Activated CD4-positive, alpha-beta T cell treated with anti-CD3 and anti-CD28 coated beads, Interleukin-2, amount 50 U/mL, for 16 hours (primary cell): ENCODE data around the gene TSPAN31.

ENCODE experiments used
- DNase-seq: peaks from one replicate; pipeline ENCODE4 v3.0.0-alpha.2; 2020

Gene TSPAN31

DNA sequence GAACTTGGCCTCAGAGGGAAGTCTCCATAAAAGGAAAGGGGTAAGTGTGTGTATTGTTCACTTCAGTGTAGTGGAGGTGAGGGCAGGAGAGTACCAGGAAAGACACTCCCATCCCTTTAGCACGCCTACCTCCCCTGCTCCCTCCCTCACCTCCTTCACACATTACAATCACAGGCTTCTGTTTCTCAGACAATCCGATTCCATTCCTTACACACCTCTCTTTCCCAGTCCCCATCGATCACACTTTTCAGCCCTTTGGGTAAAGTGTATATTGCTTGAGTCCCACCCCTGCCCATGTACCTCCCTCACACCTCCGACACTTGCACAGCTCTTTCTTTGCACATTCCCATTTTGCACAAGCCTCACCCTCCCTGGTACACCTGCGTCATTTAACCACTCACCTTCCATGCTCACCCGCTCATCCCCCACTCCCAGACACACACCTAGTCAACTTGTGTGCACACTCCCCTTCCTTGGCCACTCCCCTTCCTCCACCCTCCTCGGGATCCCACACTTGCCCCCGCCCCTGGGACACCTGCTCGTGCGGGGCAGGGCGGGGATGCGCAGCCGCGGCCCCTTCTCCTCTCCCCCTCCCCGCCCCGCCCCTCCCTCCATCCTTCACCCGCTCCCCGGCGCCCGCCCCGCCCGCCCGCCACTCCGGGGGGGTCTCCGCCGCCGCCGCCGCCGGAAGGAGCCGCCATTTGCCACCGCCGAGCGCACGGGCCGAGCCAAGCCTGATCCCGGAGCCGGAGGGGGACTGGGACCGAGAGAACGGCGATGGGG, 9.8 kb downstream of the TSPAN31 start, which contains the start of gene MARCHF9:
MARCHF9 (plus strand) TSS at position 693 of the 783 bp plus-strand sequence. CDS start 426 bp downstream, outside the sequence.
- peak; percentile 89 for DNase-seq

DNA sequence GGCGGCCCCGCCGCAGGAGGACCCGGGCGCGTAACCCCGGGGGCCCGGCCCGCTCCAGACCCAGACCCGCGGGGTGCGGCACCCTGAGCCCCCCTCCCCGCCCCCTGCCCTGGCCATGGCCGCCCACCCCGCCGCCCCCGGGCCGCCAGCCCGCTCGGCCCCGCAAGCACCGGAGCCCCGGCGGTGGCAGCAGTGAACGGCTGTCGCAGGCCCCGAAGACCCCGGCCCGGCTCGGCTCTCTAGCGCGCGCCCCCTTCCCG, 10.3 kb downstream of the TSPAN31 start:
- no peak for DNase-seq

DNA sequence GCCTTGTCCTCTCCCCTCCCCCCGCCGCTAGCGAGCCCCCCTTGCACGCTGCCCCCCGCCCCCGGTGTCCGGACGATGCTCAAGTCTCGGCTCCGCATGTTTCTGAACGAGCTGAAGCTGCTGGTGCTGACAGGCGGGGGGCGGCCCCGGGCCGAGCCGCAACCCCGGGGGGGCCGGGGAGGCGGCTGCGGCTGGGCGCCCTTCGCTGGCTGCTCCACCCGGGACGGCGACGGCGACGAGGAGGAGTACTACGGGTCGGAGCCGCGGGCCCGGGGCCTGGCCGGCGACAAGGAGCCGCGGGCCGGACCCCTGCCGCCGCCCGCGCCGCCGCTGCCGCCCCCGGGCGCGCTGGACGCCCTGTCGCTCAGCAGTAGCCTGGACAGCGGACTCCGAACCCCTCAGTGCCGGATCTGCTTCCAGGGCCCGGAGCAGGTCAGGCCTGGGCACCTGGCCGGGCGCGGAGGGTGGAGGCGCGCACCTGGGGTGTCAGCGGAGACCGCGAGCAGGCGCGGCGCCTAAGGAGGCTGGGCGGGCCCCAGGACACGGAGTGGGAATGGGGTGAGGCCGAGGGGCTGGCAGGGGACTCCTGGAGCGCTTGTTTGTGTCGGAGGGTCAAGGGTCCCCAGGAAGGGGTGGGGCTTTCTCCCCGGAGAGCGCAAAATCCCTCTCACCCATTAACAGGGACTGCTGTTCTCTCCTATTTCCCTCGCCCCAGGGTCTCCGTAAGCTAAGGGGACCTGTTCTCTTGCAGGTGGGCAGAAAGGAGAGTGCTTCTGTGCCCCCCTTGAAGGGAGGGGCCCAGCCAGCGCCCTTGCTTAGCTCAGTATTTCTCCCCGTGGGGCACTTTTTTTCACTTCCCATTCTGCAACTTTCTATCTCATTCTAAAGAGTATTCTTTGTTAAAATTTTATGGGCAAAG, 10.9 kb downstream of the TSPAN31 start:
- DNase-seq: no peak

DNA sequence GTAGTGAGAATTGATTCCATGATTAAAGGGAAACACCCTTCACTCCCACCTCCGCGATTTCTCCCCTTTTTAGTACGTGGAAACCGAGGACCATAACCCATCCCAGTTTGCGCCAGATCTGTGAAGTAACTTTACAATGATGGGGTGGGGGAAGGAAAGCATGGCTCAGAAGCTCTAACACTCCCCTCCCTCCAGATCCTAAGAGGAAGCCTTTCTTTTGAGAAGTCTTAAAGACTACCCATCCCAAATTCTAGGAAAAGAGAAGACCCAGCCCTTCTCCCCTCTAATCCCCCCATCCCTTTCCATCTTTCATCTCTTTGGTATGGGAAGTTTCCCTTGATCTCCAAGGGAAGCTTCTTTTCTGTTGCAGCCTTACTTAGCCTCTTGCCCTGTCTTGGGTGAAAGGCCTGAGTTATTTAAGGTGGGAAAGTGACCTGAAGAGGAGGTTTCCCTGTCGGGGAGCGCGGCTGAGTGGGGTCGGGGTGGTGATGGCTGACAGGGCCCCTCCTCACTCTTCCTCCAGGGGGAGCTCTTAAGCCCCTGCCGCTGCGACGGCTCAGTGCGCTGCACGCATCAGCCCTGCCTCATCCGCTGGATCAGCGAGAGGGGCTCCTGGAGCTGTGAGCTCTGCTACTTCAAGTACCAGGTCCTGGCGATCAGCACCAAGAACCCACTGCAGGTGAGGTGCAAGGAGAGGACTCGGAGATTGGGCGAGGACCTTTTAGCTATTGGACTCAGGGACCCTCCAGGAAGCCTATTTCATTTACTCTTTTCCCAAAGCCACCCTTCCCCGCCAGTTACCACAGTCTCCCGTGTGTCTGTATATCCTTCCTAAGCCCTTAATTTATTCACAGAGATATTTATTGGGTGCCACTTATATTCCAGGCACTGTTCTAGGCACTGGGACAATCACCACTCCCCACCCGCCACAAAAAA, 11.8 kb downstream of the TSPAN31 start:
- peak; percentile 81 for DNase-seq

DNA sequence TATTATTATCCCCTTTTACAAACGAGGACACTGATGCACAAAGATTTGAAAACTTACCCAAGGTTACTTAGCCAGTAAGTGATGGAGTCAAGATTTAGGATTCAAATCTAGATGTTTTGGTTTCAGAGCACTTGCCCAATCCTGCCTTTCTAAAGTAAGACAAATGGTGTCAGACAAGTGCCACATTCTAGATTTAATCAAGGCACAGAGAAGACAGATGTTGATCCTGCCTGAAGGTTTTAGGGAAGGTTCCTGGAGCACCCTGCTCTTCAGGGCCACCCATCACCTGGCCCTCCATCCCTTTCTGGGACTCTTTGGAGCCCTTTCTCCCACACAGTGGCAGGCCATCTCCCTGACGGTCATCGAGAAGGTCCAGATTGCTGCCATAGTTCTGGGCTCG, 12.9 kb downstream of the TSPAN31 start:
- DNase-seq: no peak

DNA sequence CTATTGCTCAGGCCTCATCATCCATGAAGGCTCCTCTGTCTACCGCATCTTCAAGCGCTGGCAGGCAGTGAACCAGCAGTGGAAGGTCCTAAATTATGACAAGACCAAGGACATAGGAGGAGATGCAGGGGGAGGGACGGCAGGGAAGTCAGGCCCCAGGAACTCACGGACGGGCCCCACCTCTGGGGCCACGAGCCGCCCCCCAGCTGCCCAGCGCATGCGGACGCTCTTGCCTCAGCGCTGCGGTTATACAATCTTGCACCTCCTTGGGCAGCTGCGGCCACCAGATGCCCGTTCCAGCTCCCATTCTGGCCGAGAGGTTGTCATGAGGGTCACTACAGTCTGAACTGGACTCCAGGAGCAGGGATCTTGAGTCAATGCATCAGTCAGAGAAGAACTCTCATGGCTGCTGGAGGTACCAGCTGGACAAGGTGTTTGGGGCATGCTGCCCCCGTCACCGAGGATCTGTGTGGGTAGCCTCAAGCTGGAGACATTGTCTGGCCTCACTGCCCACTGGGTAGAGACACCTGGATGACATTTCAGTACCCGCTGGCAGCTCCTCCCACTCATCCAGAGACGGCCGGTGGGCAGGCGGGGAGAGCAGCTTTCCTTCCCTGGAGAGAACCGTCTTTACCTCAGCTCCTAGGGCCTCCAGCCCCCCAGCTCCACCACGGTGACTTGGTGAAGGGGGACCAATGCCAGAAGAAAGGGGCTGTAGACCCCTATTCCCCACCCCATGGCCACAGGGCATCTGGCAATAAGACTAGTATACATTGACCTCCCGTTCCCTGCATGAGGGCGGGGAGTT, 13.9 kb downstream of the TSPAN31 start:
- no peak for DNase-seq

DNA sequence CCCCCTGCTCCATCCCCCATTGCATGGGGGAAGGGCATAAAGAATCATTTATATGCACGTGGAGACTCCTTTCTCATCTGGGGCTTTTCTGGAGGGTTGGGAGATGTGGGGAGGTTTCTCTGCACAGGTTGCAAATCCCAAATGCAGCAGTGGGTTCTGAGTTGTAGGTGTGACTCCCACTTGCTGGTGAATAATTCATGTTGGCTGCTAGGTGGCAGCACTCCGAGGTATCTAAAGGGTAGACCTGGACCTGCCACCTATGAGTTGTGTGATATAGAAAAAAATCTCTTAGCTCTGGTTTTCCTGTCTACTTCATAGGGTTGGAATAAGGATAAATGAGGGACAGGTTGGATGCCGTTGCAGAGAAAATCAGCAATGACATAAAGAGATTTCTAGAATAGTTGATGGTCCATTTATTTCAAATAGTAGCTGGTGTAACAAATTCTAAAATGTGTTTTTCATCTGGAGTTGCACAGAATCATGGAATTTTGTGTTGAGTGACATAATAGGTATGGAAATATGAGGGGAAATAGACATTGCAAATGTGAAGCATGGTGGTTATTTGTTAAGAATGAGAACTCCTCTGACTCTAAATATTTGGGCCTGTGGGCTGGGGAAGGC, 14.6 kb downstream of the TSPAN31 start:
- DNase-seq: peak; percentile 60

DNA sequence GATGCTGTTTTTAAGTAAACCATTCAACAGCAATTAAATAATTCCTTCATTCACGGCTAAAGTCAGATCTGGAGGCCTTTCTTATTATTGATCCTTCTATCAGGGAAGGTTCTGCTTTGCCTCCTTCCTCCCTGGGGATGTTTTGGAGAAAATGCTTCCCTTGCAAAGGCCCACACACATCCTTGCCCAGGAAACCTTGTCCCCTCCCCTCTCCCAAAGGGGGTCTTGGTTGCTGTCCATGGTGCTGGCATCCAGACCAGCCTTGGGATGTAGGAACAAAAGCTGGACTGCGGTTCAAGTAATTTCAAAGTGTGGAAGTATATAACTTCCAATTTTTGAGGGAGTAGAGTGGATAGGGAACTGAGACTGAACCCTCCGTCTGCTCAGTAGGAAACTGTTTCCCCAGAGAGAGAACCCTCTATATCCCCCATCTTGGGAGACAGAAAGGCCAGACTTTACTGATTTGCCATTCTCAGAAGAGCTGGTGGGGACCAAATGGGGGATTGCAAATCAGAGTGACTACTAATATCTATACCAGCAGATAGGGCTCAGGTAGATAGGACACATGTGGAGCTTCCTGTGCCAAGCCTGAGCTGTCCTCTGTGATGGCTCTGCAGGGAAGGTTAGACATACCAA, 15.6 kb downstream of the TSPAN31 start:
- no peak for DNase-seq

DNA sequence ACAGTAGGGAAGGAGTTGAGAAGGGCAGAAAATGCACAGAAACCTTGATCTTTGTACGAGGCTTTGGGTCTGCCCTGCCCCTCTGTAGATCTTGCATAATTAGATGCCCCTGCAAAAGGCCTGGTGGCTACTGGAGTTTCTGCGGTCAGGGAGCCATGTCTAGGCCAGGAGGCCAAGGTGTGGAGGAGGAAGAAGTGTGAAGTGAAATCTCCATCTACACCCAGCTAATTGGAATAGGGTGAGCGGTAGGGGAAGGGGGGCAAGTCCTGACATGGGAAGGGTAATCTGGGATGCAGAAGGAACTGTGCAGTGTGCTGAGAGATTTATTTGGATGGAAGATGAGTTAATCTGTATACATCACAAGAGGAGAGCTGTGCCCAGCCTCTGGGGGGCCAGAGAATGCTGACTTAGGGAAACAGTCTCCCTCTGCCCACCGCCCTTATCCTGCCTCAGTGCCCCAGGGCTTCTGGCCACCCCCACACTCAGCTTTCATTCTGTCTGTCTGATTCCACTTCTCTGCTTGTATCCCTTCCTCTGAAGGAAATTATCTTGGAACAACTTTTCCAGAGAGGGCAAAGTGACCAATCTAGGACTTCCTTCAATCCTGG, 16.7 kb downstream of the TSPAN31 start:
- no peak for DNase-seq

DNA sequence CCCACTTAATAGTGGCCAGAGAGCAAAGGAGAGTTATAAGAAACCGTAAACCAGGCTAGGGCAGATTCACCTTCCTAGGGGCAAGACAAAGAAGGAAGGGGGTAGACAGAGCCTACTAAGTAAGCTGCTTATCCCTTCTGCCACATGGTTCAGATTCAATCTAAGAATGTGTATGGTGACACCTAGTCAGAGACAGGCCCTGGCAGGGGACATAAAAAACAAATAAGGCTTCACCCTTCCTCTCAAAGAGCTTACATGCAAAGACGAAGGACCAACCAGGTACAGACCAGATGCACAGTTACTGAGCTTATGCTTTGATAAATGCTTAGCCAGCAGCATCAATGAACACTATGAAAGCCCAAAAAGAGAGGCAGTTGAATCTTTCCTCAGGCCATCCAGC, 17.6 kb downstream of the TSPAN31 start:
- DNase-seq: no peak

DNA sequence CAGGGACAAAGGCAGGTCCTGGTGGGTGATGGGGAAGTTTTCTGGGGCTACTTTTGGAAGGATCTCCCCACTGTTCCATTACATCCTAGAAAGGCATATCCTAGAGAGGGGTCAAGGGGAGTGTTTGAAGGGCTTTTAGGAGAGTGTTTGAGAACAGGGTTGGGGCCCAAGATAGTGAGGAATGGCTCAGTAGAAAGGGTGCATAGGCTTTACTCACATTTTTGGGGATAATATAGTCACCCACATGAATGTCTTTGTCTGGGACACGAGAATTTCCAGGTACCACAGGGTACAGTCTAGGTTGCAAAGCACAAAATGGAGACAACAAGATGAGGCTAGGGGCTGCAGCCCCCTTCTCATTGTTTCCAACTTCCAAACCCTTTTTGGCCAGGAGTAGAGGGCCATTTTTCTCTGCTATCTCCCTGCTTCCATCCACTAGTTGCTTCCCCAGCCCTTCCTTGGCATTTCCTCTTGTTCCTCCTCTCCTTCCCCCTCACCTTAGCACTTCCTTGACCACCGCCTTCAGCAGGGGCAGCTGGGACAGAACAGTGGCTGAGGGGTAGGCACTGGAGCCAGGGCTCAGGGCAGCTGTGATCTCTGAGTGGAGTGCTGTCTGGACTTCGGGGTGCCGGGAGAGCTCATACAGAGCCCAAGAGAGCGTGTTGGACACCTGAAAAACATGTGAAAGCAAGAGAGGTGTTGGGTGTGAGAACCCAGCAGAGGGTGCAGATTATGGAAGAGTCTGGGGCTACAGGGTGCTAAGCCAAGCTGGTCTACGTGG, 19.2 kb downstream of the TSPAN31 start:
- DNase-seq: no peak

DNA sequence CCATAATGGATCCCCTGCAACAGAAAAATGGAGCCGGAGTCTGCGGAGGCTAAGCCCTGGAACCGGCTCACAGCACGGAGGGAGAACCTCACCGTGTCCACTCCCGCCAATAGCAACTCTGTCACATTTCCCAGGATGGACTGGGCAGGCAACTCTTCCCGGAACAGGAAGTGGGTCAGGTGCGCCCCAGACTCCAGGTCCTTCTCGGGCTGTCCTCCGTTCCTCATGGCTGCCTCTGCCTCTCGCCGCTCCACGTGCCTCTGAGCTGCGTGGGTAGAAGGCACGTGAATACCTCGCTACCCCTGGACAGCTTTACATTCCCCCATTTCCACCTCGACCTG, 19.8 kb downstream of the TSPAN31 start:
- no peak for DNase-seq

DNA sequence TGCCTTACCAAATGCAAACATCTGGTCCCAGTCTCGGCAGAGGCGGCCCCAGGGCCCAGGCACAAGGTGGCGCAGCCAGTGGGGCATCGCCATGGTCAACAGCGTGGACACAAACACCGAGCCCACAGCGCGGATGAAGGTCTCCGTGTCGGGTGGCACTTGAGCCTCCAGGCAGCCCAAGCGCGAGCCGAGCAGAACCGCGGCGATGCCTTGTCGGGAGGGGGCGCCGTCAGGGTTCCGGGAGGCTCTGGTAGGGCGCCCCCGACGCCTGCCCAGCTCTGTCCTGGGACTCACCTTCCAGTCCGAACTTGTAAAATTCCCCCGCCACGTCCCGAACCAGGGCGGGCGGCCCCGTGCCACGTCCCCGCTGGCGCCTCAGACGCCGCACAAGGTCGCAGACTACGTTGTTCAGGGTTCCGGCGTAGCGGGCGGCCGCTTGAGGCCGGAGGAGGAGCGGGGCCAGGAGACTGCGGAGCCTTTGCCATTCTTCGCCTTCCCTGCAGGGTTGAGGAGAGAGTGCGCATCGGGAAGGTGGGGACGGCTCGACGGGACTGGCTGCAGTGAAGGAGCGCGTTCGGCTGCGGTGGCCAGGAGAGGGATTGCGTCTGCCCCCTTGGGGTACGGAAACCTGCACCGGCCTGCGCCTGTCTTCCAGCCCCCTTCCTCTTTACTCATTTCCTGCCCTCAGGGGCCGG, 20.3 kb downstream of the TSPAN31 start:
- peak; percentile 63 for DNase-seq

DNA sequence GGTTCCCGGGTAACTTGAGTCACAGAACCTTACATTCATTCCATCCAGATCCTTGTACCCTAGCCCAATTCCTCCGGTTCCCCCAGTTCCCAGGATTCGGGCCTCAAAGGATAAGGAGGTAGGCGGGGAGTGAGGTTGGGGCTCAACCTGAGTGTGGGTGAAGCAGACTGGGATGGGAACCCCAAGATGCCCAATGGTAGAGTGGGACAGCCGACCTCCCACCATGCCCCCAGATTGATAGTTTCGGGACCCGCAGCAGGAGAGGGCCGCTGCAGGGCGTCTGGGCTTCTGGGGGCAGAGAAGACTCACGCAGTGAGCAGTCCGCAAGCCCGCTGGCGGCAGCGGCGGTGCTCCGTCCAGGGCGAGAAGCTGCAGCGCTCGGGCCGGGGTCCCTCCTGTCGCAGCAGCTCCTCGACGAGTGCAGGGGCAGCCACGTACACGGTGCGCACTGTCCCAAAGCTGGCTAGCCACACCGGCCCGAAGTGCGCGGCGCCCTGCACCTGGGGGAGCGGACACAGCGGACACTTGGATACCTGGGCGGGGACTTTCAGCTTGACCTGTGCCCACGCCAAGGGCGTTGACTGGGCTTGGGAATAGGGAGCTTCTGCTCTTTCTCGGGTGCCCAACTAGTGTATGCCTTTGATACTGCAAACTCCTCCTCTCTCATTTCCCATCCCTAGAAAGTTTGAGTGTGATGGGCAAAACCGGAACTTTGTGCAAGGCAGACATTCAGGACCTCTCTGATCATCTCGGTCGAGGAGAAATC, 21.0 kb downstream of the TSPAN31 start:
- no peak for DNase-seq

DNA sequence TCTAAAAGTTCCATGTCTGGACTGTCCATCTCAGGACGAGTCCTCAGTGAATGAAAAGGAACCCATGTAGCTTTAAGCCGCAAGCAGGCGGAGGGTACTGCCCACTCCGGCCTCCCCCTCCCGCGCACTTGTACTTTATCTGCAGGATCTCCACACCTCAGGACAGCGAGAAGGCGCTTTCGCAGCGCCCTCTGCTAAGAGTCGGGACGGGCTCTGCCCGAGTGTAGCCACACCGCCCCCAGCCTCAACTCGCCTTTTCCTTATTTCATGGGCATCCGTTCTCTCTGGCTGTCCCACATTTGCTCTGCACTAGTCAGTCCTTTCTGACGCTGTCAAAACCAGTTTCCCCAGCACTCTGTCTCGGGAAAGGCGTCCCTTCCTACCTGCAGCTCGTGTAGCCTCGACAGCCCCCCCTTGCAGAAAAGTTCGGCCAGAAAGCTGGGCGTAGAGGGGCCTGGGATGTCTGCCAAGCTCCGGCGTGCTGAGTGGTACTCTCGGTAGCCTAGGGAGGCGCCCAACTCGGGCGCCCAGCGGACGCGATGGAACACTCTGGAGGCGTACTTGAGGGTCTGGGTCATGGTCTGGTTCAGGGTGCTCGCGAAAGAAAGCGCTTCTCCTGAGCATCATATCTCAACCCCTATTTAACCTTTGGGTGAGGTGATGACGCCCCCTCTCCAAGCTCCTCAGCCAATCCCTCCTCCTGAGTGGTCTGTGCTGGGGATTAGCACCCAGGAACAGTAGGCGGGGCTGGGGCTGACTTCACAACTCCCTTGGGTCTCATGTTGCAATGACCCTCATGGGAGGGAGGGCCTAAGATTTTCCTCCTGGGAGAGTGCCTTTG, 21.8 kb downstream of the TSPAN31 start, which contains the start of gene CYP27B1:
CYP27B1 (minus strand) TSS at position 615 of the 841 bp plus-strand sequence; CDS start at position 578, 37 bp downstream.
- DNase-seq: no peak

DNA sequence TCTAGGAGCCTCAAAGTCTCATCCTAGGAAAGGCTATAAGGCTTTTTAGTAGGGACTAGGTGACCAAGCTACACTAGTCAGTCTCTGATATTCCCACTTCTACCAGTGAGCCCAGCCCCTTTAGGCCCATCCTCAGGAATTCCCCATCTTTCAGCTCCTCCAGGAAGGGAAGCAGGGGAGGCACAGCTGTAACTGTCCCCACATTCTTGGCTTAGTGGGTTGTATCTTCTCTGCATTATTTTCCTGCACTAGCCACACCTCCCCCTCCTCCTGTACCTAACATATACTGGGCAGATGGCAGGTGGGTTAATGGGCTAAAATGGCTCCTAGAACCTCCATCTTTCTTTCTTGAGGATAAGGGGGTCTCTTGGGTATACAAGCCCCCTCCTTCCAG, 22.5 kb downstream of the TSPAN31 start:
- no peak for DNase-seq

DNA sequence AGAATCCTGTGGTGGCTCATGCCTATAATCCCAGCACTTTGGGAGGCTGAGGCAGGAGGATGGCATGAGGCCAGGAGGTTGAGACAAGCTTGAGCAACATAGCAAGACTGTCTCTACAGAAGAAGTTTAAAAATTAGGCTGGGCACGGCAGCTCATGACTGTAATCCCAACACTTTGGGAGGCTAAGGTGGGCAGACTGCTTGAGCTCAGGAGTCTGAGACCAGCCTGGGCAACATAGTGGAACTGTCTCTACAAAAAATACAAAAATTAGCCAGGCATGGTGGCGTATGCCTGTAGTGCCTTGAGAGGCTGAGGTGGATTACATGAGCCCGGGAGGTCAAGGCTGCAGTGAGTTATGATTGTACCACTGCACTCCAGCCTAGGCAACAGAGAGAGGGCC, 23.0 kb downstream of the TSPAN31 start:
- no peak for DNase-seq

DNA sequence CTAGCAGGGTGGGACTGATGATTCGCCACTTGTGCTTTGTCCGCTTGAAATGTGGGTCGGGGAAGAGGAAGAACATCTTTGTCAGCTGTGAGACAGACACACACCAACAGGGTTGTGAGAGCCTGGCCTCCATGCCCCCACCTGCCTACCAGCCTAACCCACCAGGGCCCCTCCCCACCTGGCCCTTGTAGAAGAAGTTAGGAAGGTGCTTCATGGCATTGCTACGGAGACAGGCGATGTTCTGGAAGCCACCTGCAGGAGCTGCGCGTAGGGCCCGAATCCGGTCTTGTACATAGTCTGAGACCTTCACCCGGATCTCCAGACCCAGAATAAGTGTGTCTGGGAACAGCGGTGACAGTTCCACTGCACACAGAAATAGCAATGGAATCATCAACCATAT, 24.8 kb downstream of the TSPAN31 start:
- no peak for DNase-seq
